Activated gamma-delta T cell treated with anti-CD3 and anti-CD28 coated beads, Interleukin-2, amount 50 U/mL, for 16 hours (primary cell): ENCODE measurements around the gene CEP72.
"Not testable (repeated sequence)": the region's sequence is repeated elsewhere in the genome, so short reads cannot be mapped to it uniquely, and the experiment has no call there.

Experiments
- DNase-seq: peaks from one replicate; pipeline ENCODE4 v3.0.0-alpha.2; 2020; ENCODE audit warnings: low read depth

The CEP72 gene

DNA sequence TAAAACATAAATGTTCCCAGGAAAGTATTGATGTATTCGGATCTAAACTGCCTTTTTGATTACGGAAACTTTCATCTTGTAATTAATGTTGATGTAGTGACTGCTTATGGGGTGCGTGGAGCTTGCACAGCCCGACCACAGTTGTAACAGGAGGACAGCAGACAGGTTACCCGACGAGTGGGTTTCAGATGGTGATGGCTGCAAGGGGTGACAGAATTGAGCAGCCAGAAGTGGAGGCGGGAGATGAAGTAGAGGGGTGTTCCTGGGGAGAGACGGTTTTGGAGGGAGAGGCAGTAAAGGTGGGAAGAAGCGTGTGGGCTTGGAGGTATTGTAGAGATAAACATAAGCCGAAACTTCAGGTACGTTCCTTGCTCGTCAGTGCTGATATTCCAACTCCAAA is 5.8 kb downstream of the CEP72 start:
- no peak for DNase-seq

DNA sequence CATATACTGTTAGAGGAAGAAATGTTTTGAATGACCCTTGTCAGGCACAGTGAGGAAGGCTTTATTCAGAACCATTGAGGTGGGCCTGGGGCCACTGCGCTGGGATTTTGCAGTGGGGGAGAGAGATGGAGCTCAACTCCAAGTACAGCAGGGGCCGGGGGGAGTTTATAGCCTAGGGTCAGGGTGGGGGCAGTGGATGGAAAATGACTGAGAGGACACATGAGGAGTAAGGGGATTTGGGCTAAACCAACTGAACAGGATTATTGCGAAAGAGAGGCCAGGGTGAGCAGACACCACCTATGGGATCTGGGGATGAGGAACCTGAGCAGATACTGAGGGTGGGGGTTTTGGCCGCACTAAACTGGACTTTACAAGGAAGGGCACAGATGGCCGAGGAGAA is 6.3 kb downstream of the CEP72 start:
- no peak for DNase-seq

DNA sequence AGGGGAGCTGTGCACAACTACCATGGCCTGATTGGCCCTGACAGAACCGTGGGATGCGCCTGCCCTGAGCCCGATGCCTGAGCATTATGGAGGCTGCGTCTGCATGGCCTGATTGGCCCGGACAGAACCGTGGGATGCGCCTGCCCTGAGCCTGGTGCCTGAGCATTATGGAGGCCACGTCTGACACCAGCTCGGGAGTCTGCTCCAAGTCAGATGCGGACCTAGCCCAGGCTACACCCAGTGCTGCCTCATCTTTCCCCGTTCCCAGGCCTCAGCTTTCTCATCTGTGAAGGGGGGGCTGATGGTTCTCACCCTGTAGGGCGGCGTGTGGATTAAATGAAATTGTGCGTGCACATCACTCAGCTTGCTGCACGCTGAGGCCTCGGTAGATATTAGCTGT is 7.3 kb downstream of the CEP72 start:
- no peak for DNase-seq

DNA sequence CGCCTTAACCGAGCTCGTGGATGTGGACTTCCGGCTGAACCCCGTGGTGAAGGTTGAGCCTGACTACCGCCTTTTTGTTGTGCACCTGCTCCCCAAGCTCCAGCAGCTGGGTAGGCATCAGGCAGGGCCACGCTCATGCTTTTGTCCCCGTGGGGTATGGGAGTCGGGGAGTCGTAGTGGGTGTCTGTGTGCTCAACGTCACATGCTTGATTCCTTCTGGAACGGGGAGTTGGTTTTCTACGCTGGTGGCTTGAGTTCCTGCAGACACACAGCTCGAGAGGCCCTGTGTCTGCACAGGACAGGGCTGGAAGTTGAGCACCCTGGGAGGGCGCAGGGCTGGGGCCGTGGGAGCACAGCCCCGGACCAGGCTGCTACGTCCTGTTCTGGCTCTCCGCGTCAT is 8.0 kb downstream of the CEP72 start:
- no peak for DNase-seq

DNA sequence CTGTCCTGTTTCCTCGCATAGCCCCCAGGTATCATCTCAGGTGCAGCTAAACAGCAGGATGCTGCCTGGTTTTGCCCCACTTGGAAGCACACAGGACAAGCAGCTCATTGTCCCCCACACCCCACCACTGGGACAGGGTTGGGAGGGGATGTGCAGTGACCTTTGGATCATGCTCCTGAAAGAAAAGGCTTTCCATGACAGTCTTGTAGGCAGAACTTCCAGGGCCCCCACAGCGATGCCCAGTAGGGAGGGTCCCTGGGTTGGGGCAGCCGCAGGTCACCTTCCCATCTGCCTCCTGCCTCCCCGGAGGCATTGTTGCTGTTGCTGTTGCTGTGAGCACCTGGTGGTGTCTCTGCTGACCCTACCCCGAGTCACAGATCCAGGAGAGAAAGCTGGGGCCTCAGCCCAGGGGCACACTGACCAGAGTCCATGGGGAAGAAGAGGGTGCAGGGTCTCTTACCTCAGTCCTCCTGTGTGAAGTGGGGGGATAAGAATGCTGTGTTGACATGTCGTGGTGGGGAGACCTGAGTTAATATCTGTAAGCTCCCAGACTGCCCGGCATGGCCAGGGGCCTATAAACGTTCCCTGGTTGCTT is 8.5 kb downstream of the CEP72 start:
- no peak for DNase-seq

DNA sequence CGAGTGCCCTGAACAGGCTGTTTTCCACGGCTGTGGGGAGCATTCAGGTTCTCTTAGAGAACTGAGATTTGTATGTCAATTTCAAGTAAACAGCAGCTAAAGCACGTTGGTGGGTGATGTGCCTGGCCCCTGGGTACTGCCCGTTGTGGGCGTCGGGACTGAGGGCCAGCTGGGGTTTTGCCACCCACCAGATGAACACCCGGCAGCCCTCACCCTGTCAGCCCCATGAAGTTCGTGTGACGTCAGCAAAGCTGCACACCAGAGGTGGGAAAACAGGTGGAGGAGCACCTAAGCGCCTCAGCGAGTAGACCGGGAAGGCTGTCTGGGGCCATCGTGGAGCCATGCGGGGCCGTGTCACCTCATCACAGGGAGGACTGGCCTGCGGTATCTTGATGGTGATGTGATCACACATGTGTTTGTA is 9.2 kb downstream of the CEP72 start:
- no peak for DNase-seq

DNA sequence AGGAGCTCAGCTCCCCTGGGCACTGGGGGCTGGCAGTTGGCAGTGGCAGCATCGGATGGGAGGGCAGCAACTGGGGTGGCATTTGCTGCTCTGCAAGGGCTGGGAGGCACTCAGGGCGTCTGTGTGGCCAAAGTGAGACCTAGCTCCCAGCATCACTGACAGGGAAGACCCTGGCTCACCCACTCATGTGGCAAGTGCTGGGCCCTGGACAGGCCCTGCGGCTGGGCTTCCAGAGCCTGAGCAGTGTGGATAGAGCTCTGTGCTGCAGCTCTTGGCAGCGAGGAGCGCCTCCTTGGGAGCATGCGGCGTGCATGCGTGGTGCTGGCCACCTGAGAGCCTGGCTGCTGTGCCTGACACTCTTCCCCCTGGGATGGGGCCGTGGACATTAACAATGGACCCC is 10.2 kb downstream of the CEP72 start:
- no peak for DNase-seq

DNA sequence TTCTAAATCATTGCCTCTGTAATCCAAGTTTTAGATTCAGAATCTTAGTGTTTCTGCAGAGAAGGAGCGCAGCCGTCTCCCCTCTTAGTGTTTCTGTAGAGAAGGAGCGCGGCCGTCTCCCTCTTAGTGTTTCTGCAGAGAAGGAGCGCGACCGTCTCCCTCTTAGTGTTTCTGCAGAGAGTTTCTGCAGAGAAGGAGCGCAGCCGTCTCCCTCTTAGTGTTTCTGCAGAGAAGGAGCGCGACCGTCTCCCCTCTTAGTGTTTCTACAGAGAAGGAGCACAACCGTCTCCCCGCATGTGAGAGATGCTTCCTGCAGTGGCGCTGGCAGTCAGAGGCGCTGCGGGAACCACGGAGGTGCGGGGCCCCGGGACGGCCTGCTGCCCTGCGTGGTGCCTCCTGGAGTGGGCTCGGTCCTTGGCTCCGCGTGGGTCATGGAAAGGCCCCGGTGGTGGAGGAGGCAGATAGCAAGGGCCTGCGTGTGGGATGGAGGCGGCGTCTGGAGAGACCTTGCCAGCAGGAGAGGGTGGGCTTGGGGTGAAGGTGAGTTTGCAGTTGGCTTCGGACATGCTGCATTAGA is 10.9 kb downstream of the CEP72 start:
- DNase-seq, result no peak

DNA sequence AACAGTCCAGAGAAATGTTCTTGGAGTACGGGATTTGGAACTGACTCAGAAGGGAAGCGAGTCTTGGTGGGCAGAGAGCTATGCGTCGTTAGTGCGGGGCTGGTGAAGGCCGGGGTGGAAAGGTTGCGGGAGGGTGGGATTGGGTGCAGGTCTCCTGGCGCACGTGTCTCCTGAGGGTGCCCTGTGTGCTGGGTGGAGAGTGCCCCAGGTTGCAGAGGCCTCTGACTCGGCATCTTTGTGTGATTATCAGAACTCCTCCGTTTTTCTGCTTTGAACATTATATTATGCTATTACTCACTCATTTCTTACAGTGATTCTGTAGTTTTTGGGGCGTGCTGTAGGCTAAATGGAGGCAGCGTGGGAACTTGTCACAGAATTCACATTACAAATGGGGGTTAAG is 11.4 kb downstream of the CEP72 start:
- DNase-seq, result no peak

DNA sequence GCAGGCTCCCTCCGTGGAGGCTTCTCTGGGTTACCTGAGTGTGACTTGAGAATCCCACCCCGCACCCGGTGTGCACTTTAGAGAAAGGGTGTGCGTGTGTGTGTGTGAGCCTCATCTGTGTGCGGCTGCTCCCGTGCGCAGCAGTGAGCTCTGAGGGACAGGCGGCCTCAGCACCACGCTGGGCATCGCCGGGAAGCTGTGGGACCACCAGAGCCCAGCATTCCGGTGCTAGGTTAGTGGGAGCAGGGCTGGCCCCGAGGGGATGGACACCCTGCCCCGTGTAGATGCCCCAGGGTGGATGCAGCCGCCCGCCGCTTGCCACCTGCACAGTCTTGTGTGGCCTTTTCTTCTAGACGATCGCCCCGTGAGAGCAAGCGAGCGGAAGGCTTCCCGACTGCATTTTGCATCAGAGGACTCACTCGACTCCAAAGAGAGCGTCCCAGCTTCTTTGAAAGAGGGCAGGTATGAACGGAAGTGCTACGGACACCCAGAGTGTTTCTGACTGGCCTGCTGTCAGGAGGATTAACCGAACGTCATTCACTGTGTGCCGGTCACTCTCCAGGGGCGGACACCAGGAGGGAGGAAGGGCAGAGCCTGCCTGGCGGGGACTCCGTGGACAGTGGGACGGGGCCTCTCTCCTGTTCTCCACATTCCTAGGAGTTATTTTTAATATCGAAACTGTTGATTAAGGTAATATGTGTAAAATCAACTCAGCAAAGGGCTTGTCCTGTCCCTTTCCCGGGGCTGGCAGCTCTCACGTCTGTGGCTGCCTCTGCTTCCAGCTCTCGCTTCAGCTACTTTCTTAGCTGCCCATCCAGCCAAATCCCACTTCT is 12.2 kb downstream of the CEP72 start:
- no peak for DNase-seq

DNA sequence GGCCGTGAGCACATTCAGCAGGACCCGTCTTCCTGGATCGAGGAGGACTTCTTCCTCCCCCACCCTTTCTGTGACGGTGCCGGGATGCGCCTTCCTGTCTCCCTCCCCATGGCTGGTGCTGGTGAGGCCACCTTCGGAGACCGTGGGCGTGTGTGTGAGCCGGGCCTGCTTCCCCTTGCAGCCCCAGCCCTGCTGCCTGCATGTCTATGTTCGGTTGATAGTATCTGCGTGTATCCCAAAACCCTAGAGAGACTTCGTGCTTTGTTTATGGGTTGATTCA is 12.8 kb downstream of the CEP72 start:
- no peak for DNase-seq

DNA sequence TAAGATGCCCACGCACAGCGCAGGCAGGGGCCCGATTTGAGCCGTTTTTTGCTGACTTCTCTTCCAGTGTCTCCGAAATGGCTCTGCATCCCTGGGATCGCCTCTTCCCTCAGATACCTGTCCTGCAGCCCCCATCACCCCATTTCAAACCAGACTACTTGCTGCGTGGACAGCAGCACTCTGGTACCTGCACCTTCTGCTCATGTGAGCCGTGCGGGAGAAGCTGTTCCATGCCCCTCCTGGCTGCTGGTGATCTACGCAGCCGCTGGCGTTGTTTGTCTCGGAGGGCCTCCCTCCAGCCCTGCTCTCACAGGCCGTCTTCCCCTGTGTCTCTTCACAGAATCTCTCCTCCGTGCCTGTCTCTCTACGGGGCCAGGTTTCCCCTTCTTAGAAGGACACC is 13.4 kb downstream of the CEP72 start:
- no peak for DNase-seq

DNA sequence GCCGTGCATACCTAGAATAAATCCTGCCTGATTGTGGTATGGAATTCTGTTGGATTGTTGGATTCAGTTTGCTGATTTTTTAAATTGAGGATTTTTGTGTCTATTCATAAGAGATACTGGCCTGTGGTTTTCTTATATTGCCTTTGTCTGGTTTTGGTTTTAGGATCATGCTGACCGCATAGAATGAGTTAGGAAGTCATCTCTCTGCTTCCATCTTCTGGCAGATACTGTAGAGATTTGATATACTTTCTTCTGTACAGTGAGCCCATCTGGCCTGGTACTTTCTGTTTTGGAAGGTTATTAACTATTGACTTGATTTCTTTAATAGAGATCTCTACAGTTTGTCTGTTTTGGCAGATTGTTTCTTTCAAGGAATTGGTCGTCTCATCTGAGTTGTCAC is 14.7 kb downstream of the CEP72 start:
- DNase-seq, result no peak

DNA sequence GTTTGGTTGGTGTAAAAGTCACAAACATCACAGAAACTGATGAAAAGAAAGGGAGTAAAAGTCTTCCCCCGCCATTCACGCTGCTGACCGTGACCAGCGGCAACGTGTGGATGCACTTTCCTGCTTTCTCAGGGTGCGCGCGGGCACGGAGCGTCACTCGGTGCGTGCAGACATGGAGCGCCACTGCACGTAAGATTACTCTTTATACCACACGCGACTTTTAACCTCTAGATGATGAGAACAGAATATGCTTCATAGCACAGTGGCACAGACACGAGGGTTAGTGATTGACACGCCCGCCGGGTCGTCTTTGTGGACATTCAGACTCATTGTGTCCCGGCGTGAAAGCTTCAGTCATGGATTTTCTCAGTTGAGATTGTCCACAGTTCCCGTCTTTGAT is 15.7 kb downstream of the CEP72 start:
- no peak for DNase-seq

DNA sequence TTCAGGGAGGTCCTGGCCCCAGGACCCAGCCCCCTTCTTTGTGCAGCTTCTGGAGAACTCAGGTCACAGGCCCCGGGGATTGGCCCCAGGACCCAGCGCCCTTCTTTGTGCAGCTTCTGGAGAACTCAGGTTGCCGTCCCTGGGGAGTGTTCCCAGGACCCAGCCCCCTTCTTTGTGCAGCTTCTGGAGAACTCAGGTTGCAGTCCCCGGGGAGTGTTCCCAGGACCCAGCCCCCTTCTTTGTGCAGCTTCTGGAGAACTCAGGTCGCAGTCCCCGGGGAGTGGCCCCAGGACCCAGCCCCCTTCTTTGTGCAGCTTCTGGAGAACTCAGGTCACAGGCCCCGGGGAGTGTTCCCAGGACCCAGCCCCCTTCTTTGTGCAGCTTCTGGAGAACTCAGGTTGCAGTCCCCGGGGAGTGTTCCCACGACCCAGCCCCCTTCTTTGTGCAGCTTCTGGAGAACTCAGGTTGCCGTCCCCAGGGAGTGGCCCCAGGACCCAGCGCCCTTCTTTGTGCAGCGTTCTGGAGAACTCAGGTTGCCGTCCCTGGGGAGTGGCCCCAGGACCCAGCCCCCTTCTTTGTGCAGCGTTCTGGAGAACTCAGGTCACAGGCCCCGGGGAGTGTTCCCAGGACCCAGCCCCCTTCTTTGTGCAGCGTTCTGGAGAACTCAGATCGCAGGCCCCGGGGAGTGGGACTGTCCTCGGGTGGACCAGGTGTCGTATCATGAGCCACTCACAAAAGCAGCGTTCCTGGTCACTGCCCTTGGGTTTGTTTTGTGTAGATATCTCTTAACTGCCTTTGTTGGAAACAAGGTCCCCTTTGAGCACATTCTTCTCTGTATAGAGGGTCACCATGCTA is 16.4 kb downstream of the CEP72 start:
- not testable (repeated sequence) for DNase-seq

DNA sequence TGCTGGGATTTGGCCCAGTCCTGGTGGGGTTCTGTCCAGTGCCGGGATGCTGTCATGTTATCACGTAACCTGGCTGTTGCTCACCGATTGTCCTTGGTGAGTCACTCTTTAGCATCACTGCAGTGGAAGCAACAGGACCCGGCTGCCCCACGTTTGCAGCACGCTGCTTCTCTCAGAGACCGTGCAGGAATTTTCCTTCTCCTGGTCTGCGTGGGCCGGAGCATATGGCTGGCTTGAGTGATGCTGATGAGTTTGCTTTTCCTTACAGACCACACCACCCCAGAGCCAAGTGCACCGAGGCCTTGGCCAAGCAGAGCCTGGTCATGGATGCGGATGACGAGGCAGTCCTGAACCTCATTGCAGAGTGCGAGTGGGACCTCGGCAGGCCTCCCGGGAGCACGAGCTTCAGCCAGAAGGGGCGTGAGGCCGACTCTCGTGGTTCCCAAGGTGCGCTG is 21.4 kb downstream of the CEP72 start:
- DNase-seq, result no peak

DNA sequence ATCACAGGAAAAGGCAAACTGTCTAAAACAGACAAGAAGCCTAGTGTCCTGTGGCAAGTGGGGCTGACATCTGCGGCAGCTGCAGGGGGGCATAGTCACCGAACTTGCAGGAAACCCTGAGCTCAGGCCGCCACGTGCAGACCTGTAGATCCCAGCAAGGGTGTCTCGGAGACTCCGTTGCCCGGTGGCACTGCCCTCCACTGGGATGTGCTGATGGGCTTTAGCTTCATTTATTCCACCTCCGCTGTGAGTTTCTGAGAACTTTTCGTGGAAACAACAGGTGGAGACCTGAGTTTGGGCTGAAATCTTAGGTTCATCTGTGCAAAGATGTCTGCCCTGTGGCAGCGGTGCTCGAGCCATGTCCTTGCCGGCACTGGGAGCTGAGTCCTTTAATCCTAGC is 22.1 kb downstream of the CEP72 start:
- no peak for DNase-seq

DNA sequence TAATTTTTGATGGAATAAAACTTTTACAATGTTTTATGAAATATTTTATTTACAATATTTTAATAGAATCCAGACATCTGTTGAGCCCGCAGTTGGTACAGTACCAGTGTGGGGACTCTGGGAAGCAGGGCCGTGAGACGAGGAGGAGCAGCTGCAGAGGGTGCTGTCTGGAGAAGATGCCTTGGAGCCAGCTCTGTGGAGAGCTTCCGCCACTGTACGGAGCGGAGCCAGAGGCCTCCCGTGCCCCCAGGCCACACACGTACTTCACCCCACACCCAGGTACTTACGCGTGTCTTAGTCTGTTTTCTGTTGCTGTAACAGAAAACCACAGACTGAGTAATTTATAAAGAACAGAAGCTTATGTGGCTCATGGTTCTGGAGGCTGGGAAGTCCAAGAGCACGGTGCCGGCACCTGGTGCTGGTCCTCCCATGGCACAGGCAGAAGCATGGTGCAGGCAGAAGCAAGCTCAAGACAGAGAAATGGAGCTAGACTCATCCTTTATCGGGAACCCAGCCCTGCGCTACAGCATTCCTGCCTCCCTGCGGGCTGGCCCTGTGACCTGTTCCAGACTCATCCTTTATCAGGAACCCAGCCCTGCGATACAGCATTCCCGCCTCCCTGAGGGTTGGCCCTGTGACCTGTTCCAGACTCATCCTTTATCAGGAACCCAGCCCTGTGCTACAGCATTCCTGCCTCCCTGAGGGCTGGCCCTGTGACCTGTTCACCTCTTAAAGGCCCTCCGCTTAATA is 23.3 kb downstream of the CEP72 start:
- no peak for DNase-seq

DNA sequence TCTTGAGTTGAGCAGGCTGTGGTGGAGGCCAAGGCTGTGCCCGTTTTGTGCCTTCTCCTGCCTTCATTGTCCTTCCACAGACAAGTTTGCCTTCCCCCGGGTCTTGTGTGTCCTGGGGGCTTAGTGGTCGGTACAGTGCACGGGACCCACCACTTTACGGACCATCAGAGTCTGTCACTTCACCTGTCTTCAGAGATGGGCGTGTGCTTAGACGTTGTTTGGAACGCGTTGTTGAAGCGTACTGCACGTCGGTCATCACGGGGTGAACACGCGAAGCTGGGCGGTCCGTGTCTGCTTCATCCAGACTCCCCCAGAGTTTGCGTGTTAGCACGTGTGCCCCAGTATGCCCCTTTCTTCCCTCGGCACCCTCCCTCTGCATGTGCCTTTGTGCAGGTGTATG is 24.8 kb downstream of the CEP72 start:
- no peak for DNase-seq

DNA sequence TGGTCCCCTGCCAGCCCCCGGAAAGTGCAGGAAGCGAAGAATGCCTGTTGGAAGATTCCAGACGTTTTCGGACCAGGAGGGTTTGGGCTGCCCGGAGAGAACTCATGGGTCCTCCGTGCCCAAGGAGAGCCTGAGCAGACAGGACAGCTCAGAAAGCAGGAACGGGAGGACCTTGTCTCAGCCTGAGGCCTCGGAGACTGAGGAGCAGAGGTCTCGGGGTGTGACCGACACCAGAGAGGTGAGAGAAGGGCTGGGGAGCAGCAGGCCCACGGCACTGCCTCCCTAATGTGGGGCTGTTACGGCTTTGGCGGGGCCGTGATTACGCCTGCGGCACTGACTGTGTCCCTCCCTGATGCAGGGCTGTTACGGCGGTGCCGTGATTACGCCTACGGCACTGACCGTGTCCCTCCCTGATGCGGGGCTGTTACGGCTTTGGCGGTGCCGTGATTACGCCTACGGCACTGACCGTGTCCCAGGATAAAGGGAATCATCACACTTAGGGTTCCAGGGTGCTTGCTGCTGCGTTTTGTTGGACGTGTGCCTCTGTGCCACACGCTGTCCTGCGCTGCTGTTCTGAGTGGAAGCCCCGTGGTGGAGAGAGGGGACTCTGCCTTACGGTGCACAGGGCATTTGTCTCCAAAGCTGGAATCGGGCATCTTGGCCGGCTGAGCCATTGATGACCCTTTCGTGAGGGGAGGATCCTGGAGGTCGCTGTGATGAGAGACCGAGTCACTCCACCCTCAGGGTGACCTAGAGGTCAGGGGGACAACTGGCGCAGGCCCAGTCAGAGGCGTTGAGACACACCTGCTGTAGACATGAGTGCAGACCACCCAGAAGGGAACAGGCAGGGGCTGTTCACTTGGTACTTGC is 25.7 kb downstream of the CEP72 start:
- no peak for DNase-seq
